ENCODE results near the gene LRRC51.

- TF ChIP-seq POLR2AphosphoS5 (IDR thresholded peaks at IDR 0.05; ENCODE audit: low read depth, low read length) = peak; percentile 42; the same call in 1 of the 2 replicates
- no peak for TF ChIP-seq REST (IDR thresholded peaks at IDR 0.05; ENCODE audit: insufficient read depth in 1 of 2, low read depth in 2 of 2, low read length in 2 of 2)
- TF ChIP-seq TAF1 (IDR thresholded peaks at IDR 0.05; ENCODE audit: borderline replicate concordance, insufficient read depth, low read length) = peak; percentile 13; the same call in 1 of the 2 replicates
Observed at GRCh38 chr11:72039031-72039855, 41.4 kb upstream of the LRRC51 start.
